Activated CD8-positive, alpha-beta T cell treated with anti-CD3 and anti-CD28 coated beads, Interleukin-2, amount 10 ng/mL, durations not matched to agents 7 days and 5 days (primary cell): ENCODE data around the gene AGBL1. TPM values are rescaled to one million over a fixed set of nuclear protein-coding genes. Genes with fewer than 3 reads are reported as not detected.

ENCODE experiments used
- ATAC-seq: fragments of 150-1000 bp; cut with Tn5 transposase; one replicate; pipeline ENCODE4 v1.10.0; 2021; ENCODE audit warnings: moderate library complexity
- CTCF ChIA-PET: fragments of 350-600 bp; sonication (Branson Sonifier 250); formaldehyde crosslinking; loops from one replicate; lab custom pipeline; 2021; ENCODE audit warnings: antibody characterized with exemption; lab: Charles Lee
- POLR2A ChIA-PET: fragments of 350-600 bp; sonication (Branson Sonifier 250); formaldehyde crosslinking; loops from one replicate; lab custom pipeline; 2021; ENCODE audit warnings: antibody characterized with exemption; lab: Charles Lee
- DNase-seq: peaks from one replicate; pipeline ENCODE4 v3.0.0-alpha.2; 2020
- H3K27ac Mint-ChIP-seq: one replicate; pipeline ENCODE4 v1.8.0; 2021; ENCODE audit warnings: mild to moderate bottlenecking, mixed read lengths
- H3K27me3 Mint-ChIP-seq: one replicate; pipeline ENCODE4 v1.8.0; 2021; ENCODE audit warnings: low read depth, mixed read lengths
- H3K36me3 Mint-ChIP-seq: one replicate; pipeline ENCODE4 v1.8.0; 2021; ENCODE audit warnings: low read depth, mixed read lengths
- H3K4me1 Mint-ChIP-seq: one replicate; pipeline ENCODE4 v1.8.0; 2021; ENCODE audit warnings: low read depth, mixed read lengths
- H3K4me3 Mint-ChIP-seq: one replicate; pipeline ENCODE4 v1.8.0; 2021; ENCODE audit warnings: mild to moderate bottlenecking, mixed read lengths
- H3K9me3 Mint-ChIP-seq: one replicate; pipeline ENCODE4 v1.8.0; 2022; ENCODE audit warnings: mixed read lengths; ENCODE audit not compliant: insufficient read depth
- total RNA-seq, 2 experiments: library from RNA; stranded (reverse); gene quantifications; one replicate each; pipeline ENCODE4 v1.2.3, GENCODE V29; 2021

Gene AGBL1
- total RNA-seq, 2 experiments from 2014 or later: not detected

DNA sequence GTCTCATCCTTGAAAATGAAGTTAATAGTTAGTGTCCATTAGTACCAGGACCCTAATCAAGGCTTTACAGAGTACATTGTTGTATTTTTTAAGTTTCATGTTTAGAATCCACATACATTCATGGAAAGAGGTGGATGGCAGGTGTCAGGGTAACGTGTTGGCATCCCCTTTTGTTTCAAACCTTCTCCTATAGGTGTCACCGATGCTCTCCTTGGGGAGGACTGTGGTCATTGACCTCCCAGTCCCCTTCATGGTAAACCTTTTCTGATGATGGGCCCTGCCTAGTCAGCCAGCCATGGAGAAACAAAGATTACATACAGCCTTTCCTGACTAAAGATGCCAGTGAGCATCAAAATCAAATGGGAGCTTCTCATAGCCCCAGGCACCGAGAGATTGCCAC is 574.8 kb downstream of the AGBL1 start:
- Mint-ChIP-seq H3K27me3 (no peaks in the 10 kb centered on the region), H3K4me1 (peaks cover 59% of the 10 kb centered on the region), H3K9me3 (peaks cover 4% of the 10 kb centered on the region), H3K36me3 (peaks cover 7% of the 10 kb centered on the region), H3K4me3 (no peak overlapping the region), H3K27ac (peak overlapping the region; percentile 80)
- no peak for ATAC-seq
- ChIA-PET POLR2A (no interaction called here), CTCF (interaction anchor here (1.1 to 2.5 kb wide), 6 partner anchors 8 to 89 kb away, joined by 3 to 13 read pairs (median 8); no protein-coding TSS in a partner anchor)
- no peak for DNase-seq

- ChIA-PET CTCF (no interaction called here), POLR2A (no interaction called here)
- Mint-ChIP-seq H3K4me3 (no peak overlapping the region), H3K27ac (no peak overlapping the region), H3K4me1 (peaks cover 38% of the 10 kb centered on the region), H3K9me3 (no peaks in the 10 kb centered on the region), H3K36me3 (no peaks in the 10 kb centered on the region), H3K27me3 (no peaks in the 10 kb centered on the region)
- DNase-seq (no peak), ATAC-seq (no peak)
These were observed 577.6 kb downstream of the AGBL1 start for GRCh38 chr15:86657305-86657704.

- ATAC-seq (no peak), DNase-seq (no peak)
- Mint-ChIP-seq H3K4me3 (no peak overlapping the region), H3K9me3 (no peaks in the 10 kb centered on the region), H3K27me3 (no peaks in the 10 kb centered on the region), H3K4me1 (peaks cover 20% of the 10 kb centered on the region), H3K36me3 (no peaks in the 10 kb centered on the region), H3K27ac (no peak overlapping the region)
- POLR2A ChIA-PET: no interaction called here
- CTCF ChIA-PET: no interaction called here
These were observed 580.2 kb downstream of the AGBL1 start for GRCh38 chr15:86659724-86660411.

- CTCF ChIA-PET: no interaction called here
- Mint-ChIP-seq H3K27ac (no peak overlapping the region), H3K36me3 (no peaks in the 10 kb centered on the region), H3K4me3 (no peak overlapping the region), H3K27me3 (no peaks in the 10 kb centered on the region), H3K4me1 (peaks cover 10% of the 10 kb centered on the region), H3K9me3 (no peaks in the 10 kb centered on the region)
- ATAC-seq: no peak
- no peak for DNase-seq
- POLR2A ChIA-PET: no interaction called here
These were observed 581.9 kb downstream of the AGBL1 start for GRCh38 chr15:86661580-86661979.

GRCh38 chr15:86663304-86663703 is 583.6 kb downstream of the AGBL1 start:
- H3K36me3 Mint-ChIP-seq: no peaks in the 10 kb centered on the region
- peaks cover 7% of the 10 kb centered on the region for H3K4me1 Mint-ChIP-seq
- H3K4me3 Mint-ChIP-seq: no peak overlapping the region
- H3K9me3 Mint-ChIP-seq: no peaks in the 10 kb centered on the region
- CTCF ChIA-PET: interaction anchor here (1.7 kb wide), 1 partner anchor 9 kb away, joined by 10 read pairs; no protein-coding TSS in a partner anchor
- H3K27me3 Mint-ChIP-seq: no peaks in the 10 kb centered on the region
- ATAC-seq: no peak
- H3K27ac Mint-ChIP-seq: no peak overlapping the region
- DNase-seq: no peak
- POLR2A ChIA-PET: interaction anchor here (2.6 kb wide), 1 partner anchor 10 kb away, joined by 8 read pairs; no protein-coding TSS in a partner anchor

- Mint-ChIP-seq H3K4me3 (no peak overlapping the region), H3K27me3 (no peaks in the 10 kb centered on the region), H3K9me3 (no peaks in the 10 kb centered on the region), H3K36me3 (no peaks in the 10 kb centered on the region), H3K4me1 (peaks cover 7% of the 10 kb centered on the region), H3K27ac (no peak overlapping the region)
- ATAC-seq (no peak), DNase-seq (no peak)
- ChIA-PET POLR2A (interaction anchor here (2.6 kb wide), 1 partner anchor 11 kb away, joined by 8 read pairs; no protein-coding TSS in a partner anchor), CTCF (interaction anchor here (1.7 kb wide), 1 partner anchor 10 kb away, joined by 10 read pairs; no protein-coding TSS in a partner anchor)
These were observed 584.3 kb downstream of the AGBL1 start for GRCh38 chr15:86663979-86664378.

- Mint-ChIP-seq H3K9me3 (no peaks in the 10 kb centered on the region), H3K27ac (no peak overlapping the region), H3K4me3 (no peak overlapping the region), H3K36me3 (no peaks in the 10 kb centered on the region), H3K4me1 (peaks cover 7% of the 10 kb centered on the region), H3K27me3 (no peaks in the 10 kb centered on the region)
- ChIA-PET POLR2A (interaction anchor here (2.6 kb wide), 1 partner anchor 11 kb away, joined by 8 read pairs; no protein-coding TSS in a partner anchor), CTCF (no interaction called here)
- DNase-seq: no peak
- ATAC-seq: no peak
These were observed 584.9 kb downstream of the AGBL1 start for GRCh38 chr15:86664581-86664980.

- Mint-ChIP-seq H3K9me3 (no peaks in the 10 kb centered on the region), H3K36me3 (no peaks in the 10 kb centered on the region), H3K4me3 (no peak overlapping the region), H3K27me3 (no peaks in the 10 kb centered on the region), H3K27ac (no peak overlapping the region), H3K4me1 (no peaks in the 10 kb centered on the region)
- POLR2A ChIA-PET: no interaction called here
- DNase-seq (no peak), ATAC-seq (no peak)
- CTCF ChIA-PET: no interaction called here
These were observed 596.3 kb downstream of the AGBL1 start for GRCh38 chr15:86676002-86676401.

- Mint-ChIP-seq H3K27me3 (no peaks in the 10 kb centered on the region), H3K36me3 (no peaks in the 10 kb centered on the region), H3K27ac (no peak overlapping the region), H3K4me3 (no peak overlapping the region), H3K9me3 (no peaks in the 10 kb centered on the region), H3K4me1 (no peaks in the 10 kb centered on the region)
- POLR2A ChIA-PET: no interaction called here
- CTCF ChIA-PET: no interaction called here
- ATAC-seq: no peak
- DNase-seq: no peak
These were observed 597.6 kb downstream of the AGBL1 start for GRCh38 chr15:86677278-86677677.

GRCh38 chr15:86685263-86685662 is 605.6 kb downstream of the AGBL1 start:
- H3K4me3 Mint-ChIP-seq: no peak overlapping the region
- CTCF ChIA-PET: no interaction called here
- POLR2A ChIA-PET: no interaction called here
- ATAC-seq (no peak), DNase-seq (no peak)
- no peaks in the 10 kb centered on the region for H3K36me3 Mint-ChIP-seq
- no peaks in the 10 kb centered on the region for H3K9me3 Mint-ChIP-seq
- H3K4me1 Mint-ChIP-seq: no peaks in the 10 kb centered on the region
- H3K27me3 Mint-ChIP-seq: no peaks in the 10 kb centered on the region
- H3K27ac Mint-ChIP-seq: no peak overlapping the region

DNA sequence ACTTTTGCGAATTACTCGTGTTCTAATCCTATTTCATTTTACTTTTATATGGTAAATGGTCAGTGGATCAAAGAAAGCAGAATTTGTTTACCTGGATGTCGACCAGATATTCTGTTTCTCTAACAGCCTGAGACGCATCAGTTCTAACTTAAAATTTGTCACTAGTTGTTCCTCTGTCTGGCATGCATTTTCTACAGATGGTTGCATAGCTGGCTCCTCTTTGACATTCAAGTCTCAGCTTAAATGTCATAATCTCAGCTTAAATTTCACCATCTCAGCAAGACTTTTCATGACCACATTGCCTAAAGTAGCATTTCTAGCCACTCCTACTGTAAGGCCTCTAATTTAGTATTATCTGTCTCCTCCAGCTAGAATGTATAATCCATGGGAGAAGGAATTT is 609.3 kb downstream of the AGBL1 start:
- DNase-seq: no peak
- H3K27ac Mint-ChIP-seq: no peak overlapping the region
- CTCF ChIA-PET: interaction anchor here (1.7 kb wide), 1 partner anchor 64 kb away, joined by 4 read pairs; no protein-coding TSS in a partner anchor
- no peaks in the 10 kb centered on the region for H3K9me3 Mint-ChIP-seq
- POLR2A ChIA-PET: no interaction called here
- no peak for ATAC-seq
- H3K4me1 Mint-ChIP-seq: no peaks in the 10 kb centered on the region
- no peaks in the 10 kb centered on the region for H3K27me3 Mint-ChIP-seq
- H3K36me3 Mint-ChIP-seq: no peaks in the 10 kb centered on the region
- no peak overlapping the region for H3K4me3 Mint-ChIP-seq

DNA sequence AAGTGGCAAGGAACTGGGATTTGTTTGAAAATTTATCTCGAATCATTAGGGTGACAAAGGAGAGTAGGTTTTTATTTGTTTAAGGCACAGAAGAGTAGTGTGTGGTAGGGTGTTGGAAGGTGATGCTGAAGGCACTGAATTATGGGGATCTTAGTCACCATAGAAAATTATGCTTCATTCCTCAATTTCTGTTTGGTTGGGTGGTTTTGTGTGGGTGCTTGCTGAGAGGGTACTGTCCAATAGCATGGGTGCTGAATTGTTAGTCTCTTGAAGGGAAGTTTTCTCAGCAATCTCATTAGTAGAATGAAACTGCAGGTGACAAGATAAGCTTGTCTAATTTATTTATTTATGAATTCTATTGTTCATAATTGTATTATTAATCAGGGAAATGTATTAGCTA is 610.9 kb downstream of the AGBL1 start:
- POLR2A ChIA-PET: no interaction called here
- ATAC-seq (no peak), DNase-seq (no peak)
- H3K27ac Mint-ChIP-seq: no peak overlapping the region
- no peak overlapping the region for H3K4me3 Mint-ChIP-seq
- CTCF ChIA-PET: interaction anchor here (1.4 kb wide), 1 partner anchor 37 kb away, joined by 5 read pairs; no protein-coding TSS in a partner anchor
- H3K9me3 Mint-ChIP-seq: no peaks in the 10 kb centered on the region
- no peaks in the 10 kb centered on the region for H3K27me3 Mint-ChIP-seq
- no peaks in the 10 kb centered on the region for H3K4me1 Mint-ChIP-seq
- H3K36me3 Mint-ChIP-seq: no peaks in the 10 kb centered on the region
